NOMO-1 treated with dmso at 0.1 percent for 144 hours (cell line): ENCODE measurements around the gene PLEKHA7.
A peak's percentile ranks its signal among the peaks of the same experiment; 100 is the strongest.
"Not testable (repeated sequence)": the region's sequence is repeated elsewhere in the genome, so short reads cannot be mapped to it uniquely, and the experiment has no call there.

ENCODE experiments used
- DNase-seq: peaks from one replicate; lab custom pipeline; 2025; ENCODE audit not compliant: unreplicated experiment; lab: John Stamatoyannopoulos, UW

Gene PLEKHA7

GRCh38 chr11:16977136-16977993, 36.8 kb downstream of the PLEKHA7 start:
- no peak for DNase-seq

GRCh38 chr11:16976379-16976778, 37.8 kb downstream of the PLEKHA7 start:
- no peak for DNase-seq

- no peak for DNase-seq
Measured at GRCh38 chr11:16975906-16976305, 38.3 kb downstream of the PLEKHA7 start.

GRCh38 chr11:16973338-16973964, 40.8 kb downstream of the PLEKHA7 start:
- DNase-seq, result no peak

- no peak for DNase-seq
Measured at GRCh38 chr11:16969010-16969999, 44.9 kb downstream of the PLEKHA7 start.

GRCh38 chr11:16968196-16968595, 46.0 kb downstream of the PLEKHA7 start:
- DNase-seq, result no peak

GRCh38 chr11:16966930-16967671, 47.1 kb downstream of the PLEKHA7 start:
- DNase-seq, result no peak

- no peak for DNase-seq
Measured at GRCh38 chr11:16964501-16964900, 49.7 kb downstream of the PLEKHA7 start.

- DNase-seq, result no peak
Measured at GRCh38 chr11:16963316-16963876, 50.8 kb downstream of the PLEKHA7 start.

GRCh38 chr11:16962589-16962988, 51.6 kb downstream of the PLEKHA7 start:
- DNase-seq, result not testable (repeated sequence)

GRCh38 chr11:16962146-16962545, 52.1 kb downstream of the PLEKHA7 start:
- DNase-seq, result no peak

- no peak for DNase-seq
Measured at GRCh38 chr11:16960250-16960649, 54.0 kb downstream of the PLEKHA7 start.

- no peak for DNase-seq
Measured at GRCh38 chr11:16959602-16960001, 54.6 kb downstream of the PLEKHA7 start.

GRCh38 chr11:16958833-16959232, 55.4 kb downstream of the PLEKHA7 start:
- no peak for DNase-seq

GRCh38 chr11:16956538-16957153, 57.6 kb downstream of the PLEKHA7 start:
- no peak for DNase-seq

GRCh38 chr11:16953663-16954062, 60.6 kb downstream of the PLEKHA7 start:
- DNase-seq, result no peak

GRCh38 chr11:16946477-16947282, 67.5 kb downstream of the PLEKHA7 start:
- no peak for DNase-seq

- DNase-seq, result peak; percentile 6
Measured at GRCh38 chr11:16945671-16946469, 68.3 kb downstream of the PLEKHA7 start.
